Gastroesophageal sphincter (tissue), 4 donors: ENCODE data around the gene MMD2. TPM values are rescaled to one million over a fixed set of nuclear protein-coding genes. Genes with fewer than 3 reads are reported as not detected.
"Not testable (repeated sequence)": the region's sequence is repeated elsewhere in the genome, so short reads cannot be mapped to it uniquely, and the experiment has no call there.

ENCODE experiments used
- ATAC-seq: fragments of 150-250 bp; one replicate; pipeline ENCODE4 v1.9.1; 2016; ENCODE audit warnings: mild to moderate bottlenecking, moderate library complexity
- H3K27ac ChIP-seq, 4 donors: fragments of 200-600 bp; sonication (generic) in 3 of 4; 1 replicate in 3 of 4; 2 replicates in 1 of 4; pipeline ENCODE4 v1.5.1; 2016 to 2019
- H3K27me3 ChIP-seq: fragments of 200-600 bp; sonication (generic); one replicate; pipeline ENCODE4 v1.5.1; 2019
- H3K36me3 ChIP-seq, 2 donors: fragments of 200-600 bp; sonication (generic); one replicate each; pipeline ENCODE4 v1.5.1; 2019; ENCODE audit warnings: control low read depth in 1 of 2
- H3K4me1 ChIP-seq, 3 donors: fragments of 200-600 bp; sonication (generic); 1 replicate in 2 of 3; 2 replicates in 1 of 3; pipeline ENCODE4 v1.5.1; 2016 to 2019; ENCODE audit warnings: control low read depth in 2 of 3
- H3K4me3 ChIP-seq, 2 donors: fragments of 200-600 bp; sonication (generic); one replicate each; pipeline ENCODE4 v1.5.1; 2019; ENCODE audit warnings: mild to moderate bottlenecking in 1 of 2, moderate library complexity in 1 of 2
- H3K9me3 ChIP-seq, 3 donors: fragments of 200-600 bp; sonication (generic); one replicate each; pipeline ENCODE4 v1.5.1; 2017 to 2019; ENCODE audit warnings: control low read depth in 2 of 3
- EP300 ChIP-seq: sonication (generic); formaldehyde crosslinking; IDR thresholded peaks from one replicate; pipeline ENCODE4 v1.6.1; 2017; ENCODE audit warnings: antibody characterized with exemption, mild to moderate bottlenecking
- POLR2A ChIP-seq, 2 donors: fragments of 450-650 bp; IDR thresholded peaks; one replicate each; pipeline ENCODE4 v1.6.1; 2017; ENCODE audit warnings: antibody characterized with exemption in 2 of 2, mild to moderate bottlenecking in 2 of 2, moderate library complexity in 1 of 2
- POLR2AphosphoS5 ChIP-seq: sonication (generic); formaldehyde crosslinking; IDR thresholded peaks from one replicate; pipeline ENCODE4 v1.6.1; 2017; ENCODE audit warnings: antibody characterized with exemption
- WGBS, 2 donors: methylation state at CpG; one replicate each; pipeline ENCODE4 v1.1.5; 2018; ENCODE audit warnings: low coverage in 1 of 2; 5-methylcytosine and 5-hydroxymethylcytosine counted together
- total RNA-seq, 4 donors: library from RNA; depleted of rRNA; stranded (reverse); fragments of >200 nt; gene quantifications; one replicate each; pipeline ENCODE4 v1.1.0, GENCODE V29; 2016
- TF ChIP-seq, protein P1 (sequence below), 4 experiments: fragments of 200-600 bp in 2 of 4; fragments of 450-650 bp in 2 of 4; sonication (generic) in 1 of 4; IDR thresholded peaks; one replicate each; pipeline ENCODE4 v1.5.1; 2017 to 2019; ENCODE audit warnings: antibody characterized with exemption in 4 of 4, mild to moderate bottlenecking in 2 of 4, moderate library complexity in 2 of 4

Gene MMD2
- total RNA-seq, 4 donors from 2014 or later, result 1.1 TPM; not detected in 3

DNA sequence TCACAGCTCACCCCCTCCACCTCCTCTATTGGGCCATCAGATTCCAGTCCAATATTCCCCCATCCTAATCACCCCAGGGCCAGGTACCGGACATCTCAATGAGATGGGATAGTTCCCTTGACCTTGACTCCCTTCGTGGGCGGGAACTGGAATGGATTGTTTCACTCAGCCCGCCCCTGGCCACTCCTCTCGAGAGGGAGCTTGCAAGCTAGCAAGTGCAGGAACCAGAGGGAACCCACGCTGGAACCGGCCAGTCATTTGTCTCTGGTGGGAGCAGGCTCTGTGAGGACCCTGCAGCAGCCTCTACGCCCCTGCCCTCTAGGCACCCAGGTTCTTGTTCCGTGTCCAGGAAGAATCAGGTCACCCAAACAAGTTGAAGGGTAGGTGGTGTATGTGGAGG is 64.5 kb downstream of the MMD2 start:
- no peak for ATAC-seq
- TF ChIP-seq EP300 (no peak), POLR2A (IDR thresholded peaks at IDR 0.05) (no peak), POLR2AphosphoS5 (no peak)
- TF ChIP-seq, protein P1, sequence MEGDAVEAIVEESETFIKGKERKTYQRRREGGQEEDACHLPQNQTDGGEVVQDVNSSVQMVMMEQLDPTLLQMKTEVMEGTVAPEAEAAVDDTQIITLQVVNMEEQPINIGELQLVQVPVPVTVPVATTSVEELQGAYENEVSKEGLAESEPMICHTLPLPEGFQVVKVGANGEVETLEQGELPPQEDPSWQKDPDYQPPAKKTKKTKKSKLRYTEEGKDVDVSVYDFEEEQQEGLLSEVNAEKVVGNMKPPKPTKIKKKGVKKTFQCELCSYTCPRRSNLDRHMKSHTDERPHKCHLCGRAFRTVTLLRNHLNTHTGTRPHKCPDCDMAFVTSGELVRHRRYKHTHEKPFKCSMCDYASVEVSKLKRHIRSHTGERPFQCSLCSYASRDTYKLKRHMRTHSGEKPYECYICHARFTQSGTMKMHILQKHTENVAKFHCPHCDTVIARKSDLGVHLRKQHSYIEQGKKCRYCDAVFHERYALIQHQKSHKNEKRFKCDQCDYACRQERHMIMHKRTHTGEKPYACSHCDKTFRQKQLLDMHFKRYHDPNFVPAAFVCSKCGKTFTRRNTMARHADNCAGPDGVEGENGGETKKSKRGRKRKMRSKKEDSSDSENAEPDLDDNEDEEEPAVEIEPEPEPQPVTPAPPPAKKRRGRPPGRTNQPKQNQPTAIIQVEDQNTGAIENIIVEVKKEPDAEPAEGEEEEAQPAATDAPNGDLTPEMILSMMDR (IDR thresholded peaks at IDR 0.05), result no peak
- Histone ChIP-seq H3K9me3 (peaks cover 0 to 10% (median 0%) of the 10 kb centered on the region in 3 donors), H3K36me3 (no peaks in the 10 kb centered on the region), H3K27ac (no peak overlapping the region), H3K4me1 (no peaks in the 10 kb centered on the region), H3K27me3 (no peaks in the 10 kb centered on the region), H3K4me3 (no peak overlapping the region)
- WGBS, 2 donors, result no CpG with 5 or more reads among the region's 9 CpGs

DNA sequence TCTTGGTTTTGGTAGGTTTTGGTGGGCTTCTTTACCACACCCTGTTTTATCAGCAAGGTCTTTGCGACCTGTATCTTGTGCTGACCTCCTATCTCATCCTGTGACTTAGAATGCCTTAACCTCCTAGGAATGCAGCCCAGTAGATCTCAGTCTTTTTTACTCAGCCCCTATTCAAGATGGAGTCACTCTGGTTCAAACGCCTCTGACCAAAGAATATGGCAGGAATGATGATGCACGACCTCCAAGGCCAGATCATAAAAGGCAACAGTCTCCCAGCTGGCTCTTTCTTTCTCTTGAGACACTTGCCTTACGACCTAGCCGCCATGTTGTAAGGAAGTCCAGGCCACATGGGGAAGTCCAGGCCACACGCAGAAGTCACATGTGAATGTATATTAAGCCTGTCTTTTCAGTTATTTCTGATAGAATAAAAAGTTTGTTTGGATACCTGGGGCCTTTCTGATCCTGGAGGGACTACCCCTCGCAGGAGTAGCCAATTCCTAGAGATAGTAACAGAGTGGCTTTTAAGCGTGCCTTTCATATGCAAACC is 65.0 kb downstream of the MMD2 start:
- Histone ChIP-seq H3K27me3 (no peaks in the 10 kb centered on the region), H3K4me3 (no peak overlapping the region), H3K36me3 (no peaks in the 10 kb centered on the region), H3K9me3 (peaks cover 0 to 10% (median 0%) of the 10 kb centered on the region in 3 donors), H3K4me1 (no peaks in the 10 kb centered on the region), H3K27ac (no peak overlapping the region)
- WGBS, 2 donors, result 81 to 85% methylated on average over 3 to 6 of the region's 8 CpGs
- ATAC-seq, result no peak
- TF ChIP-seq EP300 (no peak), POLR2AphosphoS5 (no peak), POLR2A (IDR thresholded peaks at IDR 0.05) (no peak)
- TF ChIP-seq, protein P1 (IDR thresholded peaks at IDR 0.05), result no peak

DNA sequence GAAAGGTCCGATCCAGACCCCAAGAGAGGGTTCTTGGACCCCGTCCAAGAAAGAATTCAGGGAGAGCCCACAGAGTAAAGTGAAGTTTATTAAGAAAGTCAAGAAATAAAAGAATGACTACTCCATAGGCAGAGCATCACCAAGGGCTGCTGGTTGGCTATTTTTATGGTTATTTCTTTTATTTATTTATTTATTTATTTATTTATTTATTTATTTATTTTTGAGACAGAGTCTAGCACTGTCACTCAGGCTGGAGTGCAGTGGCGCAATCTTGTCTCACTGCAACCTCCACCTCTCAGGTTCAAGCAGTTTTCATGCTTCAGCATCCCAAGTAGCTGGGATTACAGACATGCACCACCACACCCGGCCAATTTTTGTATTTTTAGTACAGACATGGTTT is 65.8 kb downstream of the MMD2 start:
- H3K27ac ChIP-seq, H3K36me3 ChIP-seq, H3K4me3 ChIP-seq, ATAC-seq, H3K27me3 ChIP-seq, H3K4me1 ChIP-seq: not testable (repeated sequence)
- WGBS, 2 donors, result 74 to 94% methylated on average over 2 to 4 of the region's 4 CpGs
- H3K9me3 ChIP-seq, result peaks cover 0 to 10% (median 0%) of the 10 kb centered on the region in 3 donors

DNA sequence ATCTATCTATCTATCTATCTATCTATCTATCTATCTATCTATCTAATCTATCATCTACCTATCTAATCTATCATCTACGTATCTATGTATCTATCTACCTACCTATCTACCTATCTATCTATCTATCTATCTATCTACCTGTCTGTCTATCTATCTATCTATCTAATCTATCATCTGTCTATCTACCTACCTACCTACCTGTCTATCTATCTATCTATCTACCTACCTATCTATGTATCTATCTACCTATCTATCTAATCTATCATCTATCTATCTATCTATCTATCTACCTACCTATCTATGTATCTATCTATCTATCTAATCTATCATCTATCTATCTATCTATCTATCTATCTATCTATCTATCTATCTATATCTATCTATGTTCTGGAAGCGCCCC is 67.5 kb downstream of the MMD2 start:
- H3K27me3 ChIP-seq, H3K36me3 ChIP-seq, H3K27ac ChIP-seq, ATAC-seq, H3K4me1 ChIP-seq, H3K4me3 ChIP-seq: not testable (repeated sequence)
- 50 to 63% methylated on average over 2 of the region's 2 CpGs for WGBS, 2 donors
- peaks cover 0 to 10% (median 0%) of the 10 kb centered on the region in 3 donors for H3K9me3 ChIP-seq

DNA sequence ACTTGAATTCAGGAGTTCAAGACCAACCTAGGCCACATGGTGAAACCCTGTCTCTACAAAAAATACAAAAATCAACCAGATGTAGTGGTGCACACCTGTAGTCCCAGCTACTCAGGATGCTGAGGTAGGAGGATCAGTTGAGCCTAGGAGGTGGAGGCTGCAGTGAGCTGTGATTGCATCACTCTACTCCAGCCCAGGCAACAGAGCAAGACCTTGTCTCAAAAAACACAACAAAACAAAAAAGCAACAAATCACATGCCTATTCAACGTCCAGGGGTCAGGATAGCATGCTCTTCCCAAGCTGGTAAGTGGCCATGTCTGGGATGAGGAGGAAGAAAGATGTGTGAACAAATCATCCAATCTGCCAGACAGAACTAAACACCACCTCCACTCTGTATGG is 69.3 kb downstream of the MMD2 start:
- TF ChIP-seq EP300, result no peak
- no peak for TF ChIP-seq POLR2AphosphoS5
- no peaks in the 10 kb centered on the region for H3K4me1 ChIP-seq
- 13 to 60% methylated on average over 1 of the region's 1 CpG for WGBS, 2 donors
- H3K4me3 ChIP-seq, result no peak overlapping the region
- H3K27ac ChIP-seq, result no peak overlapping the region
- no peaks in the 10 kb centered on the region for H3K27me3 ChIP-seq
- no peak for ATAC-seq
- H3K36me3 ChIP-seq, result no peaks in the 10 kb centered on the region
- peaks cover 0 to 10% (median 0%) of the 10 kb centered on the region in 3 donors for H3K9me3 ChIP-seq

DNA sequence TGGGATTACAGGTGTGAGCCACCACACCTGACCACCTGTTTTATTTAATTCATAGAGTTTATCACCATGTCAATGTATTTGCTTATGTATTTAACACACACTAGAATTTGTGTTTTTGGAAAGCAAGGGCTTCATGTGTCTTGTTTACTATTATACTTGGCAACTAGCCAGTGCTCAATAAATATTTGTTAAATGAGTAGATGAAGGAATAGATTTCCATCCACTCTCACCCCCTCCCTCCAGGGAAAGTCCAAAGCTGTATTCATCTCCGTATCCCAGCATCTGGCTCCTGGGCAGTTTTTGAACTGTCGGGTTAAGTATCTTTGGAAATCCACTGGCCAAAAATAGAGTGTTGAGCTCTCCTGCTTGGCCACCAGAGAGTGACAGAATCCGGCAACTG is 70.8 kb downstream of the MMD2 start:
- no peak overlapping the region for H3K27ac ChIP-seq
- peaks cover 11% of the 10 kb centered on the region for H3K27me3 ChIP-seq
- H3K4me3 ChIP-seq, result no peak overlapping the region
- peaks cover 0 to 11% (median 0%) of the 10 kb centered on the region in 3 donors for H3K4me1 ChIP-seq
- TF ChIP-seq POLR2AphosphoS5, result no peak
- TF ChIP-seq EP300, result no peak
- no peak for TF ChIP-seq POLR2A (IDR thresholded peaks at IDR 0.05)
- TF ChIP-seq, protein P1 (IDR thresholded peaks at IDR 0.05), result no peak
- ATAC-seq, result no peak
- 29 to 67% methylated on average over 2 to 3 of the region's 3 CpGs for WGBS, 2 donors
- no peaks in the 10 kb centered on the region for H3K9me3 ChIP-seq
- H3K36me3 ChIP-seq, result no peaks in the 10 kb centered on the region
